NCI-H1105 treated with DMSO at 0.1 percent for 48 hours (cell line): ENCODE results near the gene SEC24C.
"Not testable (repeated sequence)": the region's sequence is repeated elsewhere in the genome, so short reads cannot be mapped to it uniquely, and the experiment has no call there.

ENCODE experiments used
- DNase-seq: peaks from one replicate; lab custom pipeline; 2025; lab: John Stamatoyannopoulos, UW

Gene SEC24C

GRCh38 chr10:73793456-73793855 lies 49.3 kb downstream of the SEC24C start:
- no peak for DNase-seq

GRCh38 chr10:73795491-73795890 lies 51.3 kb downstream of the SEC24C start:
- not testable (repeated sequence) for DNase-seq

GRCh38 chr10:73796035-73796434 lies 51.9 kb downstream of the SEC24C start:
- DNase-seq: not testable (repeated sequence)

GRCh38 chr10:73796766-73797165 lies 52.6 kb downstream of the SEC24C start:
- no peak for DNase-seq

- no peak for DNase-seq
Measured at GRCh38 chr10:73797324-73798025, 53.3 kb downstream of the SEC24C start.

DNA sequence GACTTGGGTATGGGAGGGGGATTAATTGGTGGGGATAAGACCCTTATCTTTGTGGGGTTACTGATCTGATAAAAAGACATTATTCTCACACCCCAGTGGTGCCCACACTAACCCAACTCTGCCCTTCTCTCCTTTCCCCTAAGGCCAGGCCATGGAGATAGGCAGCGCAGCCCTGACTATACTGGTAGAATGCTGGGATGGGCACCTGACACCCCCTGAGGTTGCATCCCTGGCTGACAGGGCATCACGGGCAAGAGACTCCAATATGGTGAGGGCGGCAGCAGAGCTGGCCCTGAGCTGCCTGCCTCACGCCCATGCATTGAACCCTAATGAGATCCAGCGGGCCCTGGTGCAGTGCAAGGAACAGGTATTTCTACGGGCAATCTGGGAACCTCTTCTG lies 53.9 kb downstream of the SEC24C start:
- DNase-seq: no peak

DNA sequence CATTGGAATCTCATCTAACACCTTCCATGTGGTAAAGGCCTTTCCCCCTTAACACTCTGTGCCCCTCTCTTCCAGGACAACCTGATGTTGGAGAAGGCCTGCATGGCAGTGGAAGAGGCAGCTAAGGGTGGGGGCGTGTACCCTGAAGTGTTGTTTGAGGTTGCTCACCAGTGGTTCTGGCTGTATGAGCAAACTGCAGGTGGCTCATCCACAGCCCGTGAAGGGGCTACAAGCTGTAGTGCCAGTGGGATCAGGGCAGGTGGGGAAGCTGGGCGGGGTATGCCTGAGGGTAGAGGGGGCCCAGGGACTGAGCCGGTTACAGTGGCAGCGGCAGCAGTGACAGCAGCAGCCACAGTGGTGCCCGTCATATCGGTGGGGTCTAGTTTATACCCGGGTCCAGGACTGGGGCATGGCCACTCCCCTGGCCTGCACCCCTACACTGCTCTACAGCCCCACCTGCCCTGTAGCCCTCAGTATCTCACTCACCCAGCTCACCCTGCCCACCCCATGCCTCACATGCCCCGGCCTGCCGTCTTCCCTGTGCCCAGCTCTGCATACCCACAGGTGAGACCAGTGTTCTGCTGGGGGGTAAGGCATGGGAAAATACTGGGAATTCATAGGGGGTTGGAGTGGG lies 54.9 kb downstream of the SEC24C start:
- no peak for DNase-seq

GRCh38 chr10:73799899-73800559 lies 55.9 kb downstream of the SEC24C start:
- DNase-seq: no peak

DNA sequence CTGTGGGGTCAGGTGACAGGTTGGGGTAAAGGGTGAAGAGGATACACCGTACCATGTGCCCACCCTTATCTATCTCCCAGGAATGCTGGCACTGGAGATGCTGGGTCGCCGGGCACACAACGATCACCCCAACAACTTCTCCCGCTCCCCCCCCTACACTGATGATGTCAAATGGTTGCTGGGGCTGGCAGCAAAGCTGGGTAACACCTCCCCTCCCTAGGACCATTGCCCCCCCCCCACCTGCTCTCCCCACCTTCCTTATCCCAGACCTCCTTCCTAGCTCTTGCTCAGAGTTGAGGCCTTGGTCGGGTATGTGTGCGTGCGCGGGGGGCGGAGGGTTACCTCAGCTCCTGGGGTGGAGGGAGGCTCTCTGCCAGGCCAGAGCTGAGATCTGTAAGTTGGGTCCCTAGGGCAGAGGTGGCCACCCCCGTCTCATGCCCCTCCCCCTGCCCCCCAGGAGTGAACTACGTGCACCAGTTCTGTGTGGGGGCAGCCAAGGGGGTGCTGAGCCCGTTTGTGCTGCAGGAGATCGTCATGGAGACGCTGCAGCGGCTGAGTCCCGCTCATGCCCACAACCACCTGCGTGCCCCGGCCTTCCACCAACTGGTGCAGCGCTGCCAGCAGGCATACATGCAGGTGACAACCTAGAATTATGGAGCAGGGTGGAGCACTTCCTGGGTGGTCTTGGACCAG lies 56.5 kb downstream of the SEC24C start:
- DNase-seq: no peak

- no peak for DNase-seq
Measured at GRCh38 chr10:73801253-73801590, 57.0 kb downstream of the SEC24C start.

GRCh38 chr10:73802276-73802991 lies 58.3 kb downstream of the SEC24C start:
- no peak for DNase-seq

DNA sequence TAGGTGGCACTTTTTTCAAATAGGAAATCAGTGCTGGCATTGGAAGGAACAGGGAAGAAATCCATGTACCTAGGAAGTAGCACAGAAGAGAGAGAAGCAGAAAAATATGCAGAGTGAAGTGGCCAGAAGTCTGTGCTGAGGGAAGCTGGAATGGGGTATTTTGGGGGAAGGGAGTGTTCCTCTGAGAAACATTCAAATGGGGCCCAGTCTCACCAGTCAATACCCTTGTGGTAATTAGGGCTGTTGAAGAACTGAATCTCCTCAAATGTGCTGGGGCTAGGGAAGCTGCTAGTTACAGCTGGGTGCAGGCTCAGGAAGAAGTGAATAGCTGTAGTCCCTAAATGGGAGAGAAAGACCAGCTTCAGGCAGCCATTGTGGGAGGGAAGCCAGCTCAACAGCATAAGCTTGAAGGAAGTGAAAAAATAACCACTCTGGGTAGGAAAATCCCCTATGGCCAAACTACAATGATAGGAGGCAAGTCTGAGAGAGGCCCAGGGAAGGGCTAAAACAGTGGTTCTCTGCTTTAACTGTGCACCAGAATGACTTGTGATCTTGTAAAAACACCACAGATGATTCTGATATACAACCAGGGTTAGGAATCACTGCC lies 59.6 kb downstream of the SEC24C start:
- DNase-seq: no peak

DNA sequence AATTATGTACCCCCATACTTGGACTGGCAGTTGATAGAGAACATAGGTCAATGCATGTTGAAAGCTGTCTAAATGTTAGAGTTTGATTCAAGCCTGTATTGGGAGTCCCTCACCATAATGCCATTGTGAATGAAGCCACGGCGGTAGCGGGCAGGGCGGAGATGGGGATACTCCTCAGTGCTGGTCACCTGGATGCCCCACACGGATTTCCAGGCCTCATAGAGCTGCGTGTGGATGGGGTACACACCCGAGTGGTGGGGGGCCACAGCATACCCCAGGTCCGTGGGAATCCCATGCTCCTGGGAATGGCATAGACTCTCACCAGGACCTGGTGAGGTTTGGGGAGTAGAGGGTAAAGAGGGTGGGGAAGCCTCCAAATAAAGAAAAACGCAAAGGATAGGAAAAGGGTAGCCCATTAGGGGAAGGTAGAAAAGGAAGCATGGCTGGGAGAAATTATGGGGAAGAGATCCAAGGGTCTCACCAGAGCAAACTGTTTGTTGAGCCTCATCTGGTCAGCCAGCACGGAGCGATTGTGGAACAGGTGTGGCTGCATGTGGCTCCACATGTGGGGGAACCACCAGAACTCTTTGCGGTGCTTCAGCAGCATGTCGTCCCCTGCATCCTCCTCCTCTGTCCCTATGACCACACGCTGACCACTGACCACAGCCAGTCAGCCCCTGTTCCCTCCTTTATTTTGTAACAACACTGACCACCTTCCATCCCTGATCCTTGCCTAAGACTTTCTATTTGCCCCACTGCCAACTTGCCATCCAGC lies 62.2 kb downstream of the SEC24C start:
- no peak for DNase-seq

GRCh38 chr10:73807471-73807870 lies 63.3 kb downstream of the SEC24C start:
- no peak for DNase-seq

- no peak for DNase-seq
Measured at GRCh38 chr10:73808021-73808815, 64.0 kb downstream of the SEC24C start.

GRCh38 chr10:73809061-73809818 lies 65.1 kb downstream of the SEC24C start:
- DNase-seq: no peak

DNA sequence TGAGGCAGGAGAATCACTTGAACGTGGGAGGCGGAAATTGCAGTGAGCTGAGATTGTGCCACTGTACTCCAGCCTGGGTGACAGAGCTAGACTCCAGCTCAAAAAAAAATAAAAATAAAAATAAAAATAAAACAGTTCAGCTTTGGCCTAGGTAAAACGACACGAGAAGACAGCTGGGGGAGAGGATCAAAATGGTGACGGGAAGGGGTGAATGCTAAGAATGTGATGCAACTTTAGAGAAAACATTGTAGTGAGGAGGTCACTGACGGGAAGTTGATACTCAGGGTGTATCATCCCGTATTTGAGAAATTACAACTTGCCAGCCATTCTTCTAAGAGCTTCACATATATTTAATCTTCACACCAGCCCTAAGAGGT lies 66.2 kb downstream of the SEC24C start:
- DNase-seq: no peak

GRCh38 chr10:73810735-73811465 lies 66.7 kb downstream of the SEC24C start:
- no peak for DNase-seq

DNA sequence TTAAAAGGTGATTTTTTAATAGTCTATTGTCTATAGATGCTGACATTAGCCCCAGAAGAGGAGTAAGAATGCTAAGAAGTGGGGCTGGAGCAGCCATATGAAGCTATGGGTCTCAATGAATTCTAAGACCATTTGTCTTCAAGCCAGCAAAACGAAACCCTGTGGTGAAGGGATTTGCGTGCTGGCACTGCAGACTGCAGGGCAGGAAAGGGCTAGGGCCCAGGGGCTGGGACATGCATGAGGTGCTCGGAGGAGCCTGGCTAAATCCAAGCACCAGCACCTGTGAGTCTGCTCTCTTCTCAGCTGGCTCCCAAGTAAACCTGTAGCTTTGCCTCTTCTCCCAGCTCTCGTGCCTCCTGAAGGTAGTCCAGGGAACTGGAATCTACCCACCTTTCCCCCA lies 68.5 kb downstream of the SEC24C start:
- no peak for DNase-seq
